GM19438 (cell line): ENCODE data around the gene NANOG.
"Not testable (repeated sequence)": the region's sequence is repeated elsewhere in the genome, so short reads cannot be mapped to it uniquely, and the experiment has no call there.

ENCODE experiments used
- ATAC-seq: cut with Tn5 transposase; IDR thresholded peaks from one replicate; pipeline ENCODE4 v1.9.1; 2021; ENCODE audit warnings: low read depth; ENCODE audit not compliant: unreplicated experiment

The NANOG gene

GRCh38 chr12:7798750-7799308, 9.6 kb downstream of the NANOG start:
- ATAC-seq, result not testable (repeated sequence)

- ATAC-seq, result no peak
Measured at GRCh38 chr12:7801460-7801859, 12.3 kb downstream of the NANOG start.

GRCh38 chr12:7806319-7806718, 17.1 kb downstream of the NANOG start:
- ATAC-seq, result not testable (repeated sequence)

- no peak for ATAC-seq
Measured at GRCh38 chr12:7806863-7807487, 17.8 kb downstream of the NANOG start.

- not testable (repeated sequence) for ATAC-seq
Measured at GRCh38 chr12:7825754-7826153, 36.6 kb downstream of the NANOG start.

GRCh38 chr12:7829737-7830136, 40.5 kb downstream of the NANOG start:
- ATAC-seq, result not testable (repeated sequence)

- no peak for ATAC-seq
Measured at GRCh38 chr12:7832059-7832696, 43.0 kb downstream of the NANOG start.

- not testable (repeated sequence) for ATAC-seq
Measured at GRCh38 chr12:7833201-7833600, 44.0 kb downstream of the NANOG start.

- no peak for ATAC-seq
Measured at GRCh38 chr12:7833831-7834230, 44.6 kb downstream of the NANOG start.

- ATAC-seq, result no peak
Measured at GRCh38 chr12:7834701-7835100, 45.5 kb downstream of the NANOG start.

GRCh38 chr12:7835116-7835515, 45.9 kb downstream of the NANOG start:
- no peak for ATAC-seq

GRCh38 chr12:7835766-7836165, 46.6 kb downstream of the NANOG start:
- no peak for ATAC-seq

- no peak for ATAC-seq
Measured at GRCh38 chr12:7837366-7837765, 48.2 kb downstream of the NANOG start.

- not testable (repeated sequence) for ATAC-seq
Measured at GRCh38 chr12:7839226-7839625, 50.0 kb downstream of the NANOG start.

GRCh38 chr12:7839848-7840247, 50.6 kb downstream of the NANOG start:
- not testable (repeated sequence) for ATAC-seq

GRCh38 chr12:7842444-7842843, 53.2 kb downstream of the NANOG start:
- ATAC-seq, result not testable (repeated sequence)

- not testable (repeated sequence) for ATAC-seq
Measured at GRCh38 chr12:7843149-7843548, 53.9 kb downstream of the NANOG start.

GRCh38 chr12:7843583-7843982, 54.4 kb downstream of the NANOG start:
- not testable (repeated sequence) for ATAC-seq

- no peak for ATAC-seq
Measured at GRCh38 chr12:7844116-7844515, 54.9 kb downstream of the NANOG start.

GRCh38 chr12:7847226-7848097, 58.3 kb downstream of the NANOG start:
- not testable (repeated sequence) for ATAC-seq

GRCh38 chr12:7848098-7848422, 58.9 kb downstream of the NANOG start:
- not testable (repeated sequence) for ATAC-seq
